HG02588 (cell line): ENCODE measurements around the gene MYOM1.
"Not testable (repeated sequence)": the region's sequence is repeated elsewhere in the genome, so short reads cannot be mapped to it uniquely, and the experiment has no call there.

Experiments
- ATAC-seq: cut with Tn5 transposase; IDR thresholded peaks from one replicate; pipeline ENCODE4 v1.9.1; 2021; ENCODE audit warnings: mild to moderate bottlenecking, moderate library complexity; ENCODE audit not compliant: unreplicated experiment

Gene MYOM1

GRCh38 chr18:3093624-3094337, 126.0 kb downstream of the MYOM1 start:
- ATAC-seq, result no peak

DNA sequence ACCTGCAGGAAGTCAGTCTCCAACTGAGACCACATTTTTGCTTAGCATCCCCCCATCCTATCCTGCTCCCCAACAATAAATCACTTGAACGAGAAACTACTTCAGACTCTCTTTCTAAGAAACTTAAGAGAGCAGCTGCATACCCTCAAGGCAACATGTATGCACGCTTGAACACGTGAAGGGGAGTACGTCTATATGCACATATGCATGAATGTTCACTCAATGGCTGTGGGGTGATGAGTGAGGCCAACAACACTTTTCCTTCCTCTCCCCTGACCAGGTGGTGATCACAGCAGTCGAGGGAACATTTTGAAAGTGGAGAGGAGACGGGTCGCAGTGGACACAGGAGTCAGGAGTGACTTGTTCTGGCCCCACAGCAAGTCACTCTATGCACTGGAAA, 127.0 kb downstream of the MYOM1 start:
- ATAC-seq, result no peak

DNA sequence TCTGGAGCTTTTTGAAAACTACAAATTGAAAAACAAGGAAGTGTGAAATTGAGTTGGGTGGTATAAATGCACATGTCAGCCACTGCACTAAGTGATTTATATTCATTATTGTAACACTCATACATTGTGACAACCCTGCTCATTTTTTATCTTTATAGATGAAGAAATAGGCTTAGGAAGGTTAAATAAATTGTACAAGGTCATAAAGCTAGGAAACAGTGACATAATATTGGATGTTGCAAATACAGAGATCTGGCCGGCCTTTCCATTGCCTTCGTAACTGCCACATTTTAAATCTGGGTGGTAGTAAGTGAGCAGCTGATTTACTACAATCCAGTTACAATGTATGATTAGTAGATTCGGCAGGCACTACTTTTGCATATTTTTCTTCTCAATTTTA, 130.2 kb downstream of the MYOM1 start:
- no peak for ATAC-seq

DNA sequence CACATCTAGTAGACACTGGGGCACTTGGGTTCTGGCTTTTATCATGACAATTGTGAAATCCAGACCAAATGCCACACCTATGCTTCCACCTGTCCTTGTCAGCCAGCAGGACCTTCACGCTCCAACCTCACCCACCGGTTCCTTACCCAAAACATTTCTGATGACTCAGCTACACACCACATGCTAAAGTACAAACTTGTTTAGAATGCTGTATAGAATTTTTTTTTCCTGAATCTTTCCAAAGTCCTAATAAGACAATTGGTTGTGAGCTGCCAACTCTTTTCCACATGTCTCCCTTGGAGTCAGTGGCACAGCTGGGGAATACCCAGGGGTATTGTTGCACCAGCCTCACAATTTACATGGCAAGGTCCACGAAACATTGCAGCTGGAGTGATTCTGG, 131.3 kb downstream of the MYOM1 start:
- ATAC-seq, result no peak

DNA sequence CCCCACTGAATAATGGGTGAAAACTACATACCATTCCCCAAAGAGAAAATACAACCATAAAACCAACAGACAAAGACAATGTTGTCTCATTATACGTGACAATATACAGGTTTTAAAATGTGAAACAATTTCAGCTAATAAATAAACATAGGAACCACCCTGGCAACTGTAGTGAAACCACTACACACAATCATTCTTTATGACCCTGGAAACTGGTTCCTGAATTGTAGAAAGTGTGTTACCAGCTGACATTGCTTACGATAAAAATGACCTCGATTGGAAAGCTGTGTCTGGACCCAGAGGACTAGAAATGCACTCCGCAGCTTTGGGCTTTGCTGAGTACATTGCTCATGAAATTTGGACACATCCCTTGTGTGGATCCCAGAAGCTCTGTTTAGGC, 132.9 kb downstream of the MYOM1 start:
- ATAC-seq, result no peak

DNA sequence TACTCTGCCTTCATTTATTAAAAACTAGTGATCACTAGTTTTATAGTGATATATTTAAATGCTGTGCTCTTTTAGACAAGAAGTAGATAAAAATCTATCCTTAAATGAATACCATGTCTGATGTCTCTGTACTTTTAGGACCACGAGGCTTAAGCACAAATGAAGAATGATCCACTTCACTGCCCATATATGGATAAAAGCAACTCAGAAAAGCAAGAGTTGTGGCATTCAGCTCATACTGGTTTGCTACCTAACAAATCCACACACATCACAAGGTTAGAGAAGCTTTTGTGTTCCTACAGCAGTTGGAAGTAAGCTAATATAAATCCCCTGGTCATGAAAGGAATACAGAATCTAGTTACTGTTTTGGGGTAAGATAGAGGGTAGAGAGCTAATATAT, 134.2 kb downstream of the MYOM1 start:
- ATAC-seq, result no peak

DNA sequence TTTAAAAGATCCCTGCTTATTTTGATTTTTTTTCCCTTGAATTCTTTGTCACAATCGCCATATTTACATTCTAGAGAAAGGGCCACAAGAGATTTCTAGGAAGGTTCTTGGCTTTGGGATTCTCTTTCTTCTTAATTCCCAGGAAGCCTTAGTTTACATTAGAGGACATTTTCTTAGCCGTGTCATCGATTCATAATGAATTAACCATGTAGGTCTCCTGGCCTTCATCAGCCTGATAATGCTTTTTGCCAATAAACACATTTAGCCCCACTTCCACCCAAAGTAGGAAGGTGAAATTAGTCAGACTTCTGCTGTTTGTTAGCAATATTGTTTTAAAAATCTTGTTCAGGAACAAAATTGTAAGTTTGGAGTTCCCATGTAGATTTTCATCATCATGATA, 135.6 kb downstream of the MYOM1 start:
- no peak for ATAC-seq

DNA sequence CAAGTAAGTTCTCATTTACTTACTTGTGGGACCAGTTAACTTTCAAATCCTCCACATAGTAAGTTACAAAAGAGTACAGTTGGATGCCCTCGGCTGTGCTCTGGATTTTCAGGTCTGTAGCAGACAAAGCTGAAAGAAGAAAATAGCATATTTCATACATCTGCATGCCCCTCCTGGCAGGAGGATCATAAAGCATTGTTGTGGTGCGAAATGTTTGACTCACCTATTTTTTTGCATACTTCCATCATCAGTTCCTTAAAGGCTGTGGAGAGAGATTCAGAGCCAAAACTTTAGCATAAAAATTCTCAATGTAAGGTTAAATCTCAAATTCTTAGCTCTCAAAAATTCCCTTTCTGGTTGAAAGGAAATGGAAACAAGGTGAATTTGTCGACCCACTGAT, 136.0 kb downstream of the MYOM1 start:
- no peak for ATAC-seq

GRCh38 chr18:3081584-3081991, 138.2 kb downstream of the MYOM1 start:
- ATAC-seq, result no peak

- ATAC-seq, result no peak
Observed at GRCh38 chr18:3079653-3080052, 140.1 kb downstream of the MYOM1 start.

DNA sequence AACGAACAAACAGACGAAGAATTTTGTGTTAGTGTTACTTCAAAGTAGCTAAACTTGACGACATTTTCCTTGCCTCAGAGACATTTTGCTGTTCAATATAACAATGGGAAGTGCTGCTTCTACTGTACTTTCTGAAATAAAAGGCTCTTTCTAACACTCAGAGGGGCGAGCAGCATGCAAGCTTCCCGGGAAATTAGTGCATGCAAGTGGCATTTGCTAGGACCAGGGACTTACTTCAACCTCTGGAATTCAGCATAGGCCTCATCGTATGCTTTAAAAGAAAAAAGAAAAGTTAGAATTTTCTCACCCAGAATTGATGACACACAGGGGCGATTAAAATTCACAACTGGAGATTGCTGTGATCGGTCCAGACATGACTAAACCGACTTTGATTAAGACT, 144.3 kb downstream of the MYOM1 start:
- no peak for ATAC-seq

GRCh38 chr18:3074087-3074486, 145.7 kb downstream of the MYOM1 start:
- ATAC-seq, result no peak

DNA sequence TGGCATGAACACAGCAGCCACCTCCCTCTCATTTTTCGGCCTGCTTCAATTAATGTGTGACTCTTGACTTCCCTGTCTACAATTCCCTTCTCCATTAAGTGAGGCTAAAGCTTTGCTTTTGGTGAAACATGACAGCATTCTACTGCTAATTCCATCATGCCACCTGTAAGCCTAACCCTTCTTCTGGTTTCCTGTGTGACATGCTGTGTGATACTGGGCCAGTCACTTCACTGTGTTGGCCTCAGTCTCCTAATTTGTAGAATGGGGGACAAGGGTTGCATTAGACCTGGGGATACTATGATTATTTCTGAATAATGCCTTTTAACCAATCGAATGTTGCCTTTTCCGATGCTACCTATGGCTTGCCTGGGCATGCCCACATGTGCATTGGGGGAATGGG, 146.4 kb downstream of the MYOM1 start:
- not testable (repeated sequence) for ATAC-seq

- no peak for ATAC-seq
Observed at GRCh38 chr18:3071676-3072075, 148.1 kb downstream of the MYOM1 start.

DNA sequence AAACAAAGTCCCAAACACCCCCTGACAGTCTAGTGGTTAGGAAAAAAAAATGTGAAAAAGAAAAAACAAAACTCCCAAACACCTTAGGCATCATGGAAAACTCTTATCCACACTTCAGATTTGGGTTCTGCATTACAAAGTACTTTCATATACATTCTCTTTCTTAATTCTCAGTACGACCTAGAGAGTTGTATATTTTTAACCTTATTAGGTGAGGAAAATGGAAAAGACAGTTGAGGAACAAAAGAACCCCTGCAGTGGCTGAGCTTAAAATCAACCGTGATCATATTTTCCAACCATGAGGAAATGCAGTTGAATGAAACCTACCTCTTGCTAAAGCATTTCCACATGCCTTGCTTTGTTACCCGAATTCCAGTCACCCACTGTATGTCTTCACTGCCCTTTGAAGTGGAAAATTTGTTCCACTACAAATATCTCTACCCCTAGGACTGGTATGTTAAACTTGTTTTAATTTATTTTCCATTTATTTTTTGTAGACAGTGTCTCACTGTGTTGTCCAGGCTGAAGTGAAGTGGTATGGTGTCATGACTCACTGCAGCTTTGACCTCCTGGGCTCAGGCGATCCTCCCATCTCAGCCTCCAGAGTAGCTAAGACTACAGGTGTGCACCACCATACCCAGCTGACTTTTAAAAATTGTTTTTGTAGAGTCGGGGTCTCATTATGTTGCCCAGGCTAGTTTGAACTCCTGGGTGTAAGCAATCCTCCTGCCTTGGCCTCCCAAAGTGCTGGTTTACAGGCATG, 149.9 kb downstream of the MYOM1 start:
- no peak for ATAC-seq

- no peak for ATAC-seq
Observed at GRCh38 chr18:3067722-3068121, 152.0 kb downstream of the MYOM1 start.

- ATAC-seq, result no peak
Observed at GRCh38 chr18:3067165-3067661, 152.6 kb downstream of the MYOM1 start.

GRCh38 chr18:3066341-3067110, 153.2 kb downstream of the MYOM1 start:
- ATAC-seq, result no peak

DNA sequence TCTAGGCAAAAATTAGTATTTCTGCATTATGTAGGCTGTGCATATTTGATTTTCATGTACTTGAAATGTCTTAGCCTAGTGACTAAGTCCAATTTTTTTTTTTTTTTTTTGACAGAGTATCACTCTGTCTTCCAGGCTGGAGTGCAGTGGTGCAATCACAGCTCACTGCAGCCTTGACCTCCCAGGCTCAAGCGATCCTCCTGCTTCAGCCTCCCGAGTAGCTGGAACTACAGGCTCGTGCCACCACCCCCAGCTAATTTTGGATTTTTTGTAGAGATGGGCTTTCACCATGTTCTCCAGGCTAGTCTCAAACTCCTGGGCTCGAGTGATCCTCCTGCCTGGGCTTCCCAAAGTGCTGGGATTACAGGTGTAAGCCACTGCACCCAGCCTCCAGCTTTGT, 156.0 kb downstream of the MYOM1 start:
- ATAC-seq, result not testable (repeated sequence)

- no peak for ATAC-seq
Observed at GRCh38 chr18:3062798-3063680, 156.7 kb downstream of the MYOM1 start.
